Activated CD8-positive, alpha-beta T cell treated with anti-CD3 and anti-CD28 coated beads for 36 hours (primary cell): Measurements from ENCODE around the gene RETREG1. TPM values are rescaled to one million over a fixed set of nuclear protein-coding genes. Genes with fewer than 3 reads are reported as not detected.

Source experiments
- ATAC-seq: fragments of 200-7000 bp; cut with Tn5 transposase; one replicate; pipeline ENCODE4 v1.10.0; 2021; ENCODE audit warnings: mild to moderate bottlenecking, moderate library complexity
- CTCF ChIA-PET: fragments of 350-600 bp; sonication (Branson Sonifier 250); formaldehyde crosslinking; loops from one replicate; lab custom pipeline; 2021; ENCODE audit warnings: antibody characterized with exemption; lab: Charles Lee
- POLR2A ChIA-PET: fragments of 350-600 bp; sonication (Branson Sonifier 250); formaldehyde crosslinking; loops from one replicate; lab custom pipeline; 2021; ENCODE audit warnings: antibody characterized with exemption; lab: Charles Lee
- DNase-seq: peaks from one replicate; pipeline ENCODE4 v3.0.0-alpha.2; 2020
- H3K27ac Mint-ChIP-seq: one replicate; pipeline ENCODE4 v1.8.0; 2021; ENCODE audit warnings: mild to moderate bottlenecking, mixed read lengths
- H3K27me3 Mint-ChIP-seq: one replicate; pipeline ENCODE4 v1.8.0; 2021; ENCODE audit warnings: mixed read lengths
- H3K36me3 Mint-ChIP-seq: one replicate; pipeline ENCODE4 v1.8.0; 2021; ENCODE audit warnings: low read depth, mixed read lengths
- H3K4me1 Mint-ChIP-seq: one replicate; pipeline ENCODE4 v1.8.0; 2021; ENCODE audit warnings: low read depth, mixed read lengths
- H3K4me3 Mint-ChIP-seq: one replicate; pipeline ENCODE4 v1.8.0; 2021; ENCODE audit warnings: mild to moderate bottlenecking, moderate library complexity, mixed read lengths
- H3K9me3 Mint-ChIP-seq: one replicate; pipeline ENCODE4 v1.8.0; 2021; ENCODE audit warnings: mixed read lengths
- intact Hi-C: fragments of 100-400 bp; cut with micrococcal nuclease; formaldehyde crosslinking; loops from one replicate; pipeline ENCODE4 v1.10.0; 2022
- total RNA-seq, 2 experiments: library from RNA; stranded (reverse); gene quantifications; one replicate each; pipeline ENCODE4 v1.2.3, GENCODE V29; 2021
- TF ChIP-seq, protein P1 (sequence below): fragments of 200-600 bp; IDR thresholded peaks from one replicate; pipeline ENCODE4 v1.8.0; 2022; ENCODE audit warnings: antibody characterized with exemption, mild to moderate bottlenecking

Gene RETREG1
- total RNA-seq, 2 experiments from 2014 or later: 31.7 to 31.9 TPM

GRCh38 chr5:16579142-16579847, 37.5 kb downstream of the RETREG1 start:
- H3K4me3 Mint-ChIP-seq: no peak overlapping the region
- peaks cover 29% of the 10 kb centered on the region for H3K4me1 Mint-ChIP-seq
- CTCF ChIA-PET: interaction anchor here (0.9 to 1.4 kb wide), 2 partner anchors 27 to 29 kb away, joined by 4 read pairs; no protein-coding TSS in a partner anchor
- TF ChIP-seq, protein P1, sequence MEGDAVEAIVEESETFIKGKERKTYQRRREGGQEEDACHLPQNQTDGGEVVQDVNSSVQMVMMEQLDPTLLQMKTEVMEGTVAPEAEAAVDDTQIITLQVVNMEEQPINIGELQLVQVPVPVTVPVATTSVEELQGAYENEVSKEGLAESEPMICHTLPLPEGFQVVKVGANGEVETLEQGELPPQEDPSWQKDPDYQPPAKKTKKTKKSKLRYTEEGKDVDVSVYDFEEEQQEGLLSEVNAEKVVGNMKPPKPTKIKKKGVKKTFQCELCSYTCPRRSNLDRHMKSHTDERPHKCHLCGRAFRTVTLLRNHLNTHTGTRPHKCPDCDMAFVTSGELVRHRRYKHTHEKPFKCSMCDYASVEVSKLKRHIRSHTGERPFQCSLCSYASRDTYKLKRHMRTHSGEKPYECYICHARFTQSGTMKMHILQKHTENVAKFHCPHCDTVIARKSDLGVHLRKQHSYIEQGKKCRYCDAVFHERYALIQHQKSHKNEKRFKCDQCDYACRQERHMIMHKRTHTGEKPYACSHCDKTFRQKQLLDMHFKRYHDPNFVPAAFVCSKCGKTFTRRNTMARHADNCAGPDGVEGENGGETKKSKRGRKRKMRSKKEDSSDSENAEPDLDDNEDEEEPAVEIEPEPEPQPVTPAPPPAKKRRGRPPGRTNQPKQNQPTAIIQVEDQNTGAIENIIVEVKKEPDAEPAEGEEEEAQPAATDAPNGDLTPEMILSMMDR: no peak
- no peaks in the 10 kb centered on the region for H3K27me3 Mint-ChIP-seq
- peaks cover 11% of the 10 kb centered on the region for H3K36me3 Mint-ChIP-seq
- DNase-seq: no peak
- ATAC-seq: no peak
- no peak overlapping the region for H3K27ac Mint-ChIP-seq
- intact Hi-C loops: no loop called here
- H3K9me3 Mint-ChIP-seq: no peaks in the 10 kb centered on the region
- POLR2A ChIA-PET: interaction anchor here (0.8 kb wide), 1 partner anchor 38 kb away, joined by 3 read pairs; the partner anchor contains the start of gene RETREG1

GRCh38 chr5:16578474-16578883, 38.3 kb downstream of the RETREG1 start:
- POLR2A ChIA-PET: interaction anchor here (1.2 kb wide), 1 partner anchor 44 kb away, joined by 4 read pairs; no protein-coding TSS in a partner anchor
- CTCF ChIA-PET: interaction anchor here (0.9 to 2.0 kb wide), 4 partner anchors 15 to 122 kb away, joined by 3 to 5 read pairs (median 4); no protein-coding TSS in a partner anchor
- peaks cover 30% of the 10 kb centered on the region for H3K4me1 Mint-ChIP-seq

DNA sequence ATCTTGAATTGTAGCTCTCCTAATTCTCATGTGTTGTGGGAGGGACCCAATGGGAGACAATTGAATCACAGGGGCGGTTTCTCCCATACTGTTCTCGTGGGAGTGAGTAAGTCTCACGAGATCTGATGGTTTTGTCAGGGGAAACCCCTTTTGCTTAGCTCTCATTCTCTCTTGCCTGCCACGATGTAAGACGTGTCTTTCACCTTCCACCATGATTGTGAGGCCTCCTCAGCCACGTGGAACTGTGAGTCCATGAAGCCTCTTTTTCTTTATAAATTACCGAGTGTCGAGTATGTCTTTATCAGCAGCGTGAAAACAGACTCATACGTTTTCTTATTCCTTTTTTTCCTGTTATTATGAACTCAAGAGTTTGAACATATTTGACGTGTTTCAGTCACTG, 39.1 kb downstream of the RETREG1 start:
- peaks cover 13% of the 10 kb centered on the region for H3K36me3 Mint-ChIP-seq
- no peak overlapping the region for H3K4me3 Mint-ChIP-seq
- DNase-seq (peak; percentile 37), ATAC-seq (peak; percentile 72)
- TF ChIP-seq, protein P1: no peak
- H3K27me3 Mint-ChIP-seq: no peaks in the 10 kb centered on the region
- no peaks in the 10 kb centered on the region for H3K9me3 Mint-ChIP-seq
- ChIA-PET POLR2A (interaction anchor here (0.6 to 1.2 kb wide), 3 partner anchors 10 to 45 kb away, joined by 3 to 4 read pairs (median 4); no protein-coding TSS in a partner anchor), CTCF (interaction anchor here (1.0 to 3.1 kb wide), 4 partner anchors 8 to 122 kb away, joined by 3 to 16 read pairs (median 4); no protein-coding TSS in a partner anchor)
- H3K4me1 Mint-ChIP-seq: peaks cover 29% of the 10 kb centered on the region
- intact Hi-C loops: no loop called here
- no peak overlapping the region for H3K27ac Mint-ChIP-seq

More at GRCh38 chr5:16578474-16578883, 38.3 kb downstream of the RETREG1 start:
- H3K36me3 Mint-ChIP-seq: peaks cover 11% of the 10 kb centered on the region
- no peaks in the 10 kb centered on the region for H3K27me3 Mint-ChIP-seq
- peak overlapping the region; percentile 35 for H3K27ac Mint-ChIP-seq
- no peaks in the 10 kb centered on the region for H3K9me3 Mint-ChIP-seq
- no peak overlapping the region for H3K4me3 Mint-ChIP-seq
- DNase-seq: no peak
- TF ChIP-seq, protein P1: no peak
- intact Hi-C loops: no loop called here
- no peak for ATAC-seq

- POLR2A ChIA-PET: no interaction called here
- DNase-seq (no peak), ATAC-seq (no peak)
- H3K4me3 Mint-ChIP-seq: no peak overlapping the region
- H3K4me1 Mint-ChIP-seq: peaks cover 28% of the 10 kb centered on the region
- TF ChIP-seq, protein P1: no peak
- intact Hi-C loops: no loop called here
- H3K27me3 Mint-ChIP-seq: no peaks in the 10 kb centered on the region
- H3K27ac Mint-ChIP-seq: peak overlapping the region; percentile 24
- CTCF ChIA-PET: interaction anchor here (2.1 to 3.1 kb wide), 2 partner anchors 11 to 23 kb away, joined by 8 to 16 read pairs; no protein-coding TSS in a partner anchor
- peaks cover 10% of the 10 kb centered on the region for H3K36me3 Mint-ChIP-seq
- H3K9me3 Mint-ChIP-seq: no peaks in the 10 kb centered on the region
Measured at GRCh38 chr5:16574789-16575721, 41.7 kb downstream of the RETREG1 start.
